Measurements from ENCODE around the gene LDLRAD2.
"Not testable (repeated sequence)": the region's sequence is repeated elsewhere in the genome, so short reads cannot be mapped to it uniquely, and the experiment has no call there.

LDLRAD2 gene

DNA sequence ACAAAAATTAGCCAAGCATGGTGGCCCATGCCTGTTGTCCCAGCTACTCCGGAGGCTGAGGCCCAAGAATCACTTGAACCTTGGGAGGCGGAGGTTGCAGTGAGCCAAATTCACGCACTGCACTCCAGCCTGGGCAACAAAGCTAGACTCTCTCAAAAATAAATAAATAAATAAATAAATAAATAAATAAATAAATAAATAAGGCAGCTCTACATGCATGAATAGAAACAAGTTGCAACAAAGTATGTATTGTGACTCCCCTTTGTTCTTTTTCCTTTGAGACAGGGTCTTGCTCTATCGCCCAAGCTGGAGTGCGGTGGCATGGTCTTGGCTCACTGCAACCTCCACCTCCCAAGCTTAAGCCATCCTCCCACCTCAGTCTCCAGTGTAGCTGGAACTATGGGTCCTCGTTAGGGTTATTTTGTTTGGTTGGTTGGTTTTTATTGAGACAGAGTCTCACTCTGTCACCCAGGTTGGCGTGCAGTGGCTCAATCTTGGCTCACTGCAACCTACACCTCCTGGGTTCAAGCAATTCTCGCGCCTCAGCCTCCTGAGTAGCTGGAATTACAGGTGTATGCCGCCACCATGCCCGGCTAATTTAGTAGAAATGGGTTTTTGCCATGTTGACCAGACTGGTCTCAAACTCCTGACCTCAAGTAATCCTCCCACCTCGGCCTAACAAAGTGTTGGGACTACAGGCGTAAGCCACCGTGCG lies 37.1 kb upstream of the LDLRAD2 start:
- Histone ChIP-seq H3K9me3 (ENCODE audit: control insufficient read depth, insufficient read depth, low read length) (no peaks in the 10 kb centered on the region), H3K27ac (ENCODE audit: low read depth, low read length) (no peak overlapping the region)

DNA sequence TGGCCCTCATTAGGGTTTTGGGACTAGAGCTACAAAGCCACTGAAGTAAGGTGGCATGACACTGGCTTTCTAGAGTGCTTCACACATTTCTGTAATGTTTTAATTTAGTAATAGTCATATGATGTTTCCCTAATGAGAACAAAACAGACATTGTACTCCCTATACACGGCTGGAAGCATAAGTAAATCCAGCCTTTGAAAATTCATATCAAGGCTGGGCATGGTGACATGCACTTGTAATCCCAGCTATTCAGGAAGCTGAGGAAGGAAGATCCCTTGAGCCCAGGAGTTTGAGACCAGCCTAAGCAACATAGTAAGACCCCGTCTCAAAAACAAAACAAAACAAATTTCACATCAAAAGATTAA lies 36.5 kb upstream of the LDLRAD2 start:
- Histone ChIP-seq H3K4me3 (ENCODE audit: low read depth, low read length) (no peak overlapping the region), H3K4me1 (ENCODE audit: control insufficient read depth, insufficient read depth, low read length) (no peaks in the 10 kb centered on the region), H3K27me3 (ENCODE audit: control insufficient read depth, insufficient read depth, low read length) (no peaks in the 10 kb centered on the region), H3K9ac (ENCODE audit: low read depth, low read length) (no peak overlapping the region), H3K36me3 (ENCODE audit: control insufficient read depth, insufficient read depth, low read length) (no peaks in the 10 kb centered on the region), H3K9me3 (ENCODE audit: control insufficient read depth, insufficient read depth, low read length) (no peaks in the 10 kb centered on the region), H3K27ac (ENCODE audit: low read depth, low read length) (no peak overlapping the region)

More for the DNA sequence above, 37.1 kb upstream of the LDLRAD2 start:
- Histone ChIP-seq H3K36me3 (ENCODE audit: control insufficient read depth, insufficient read depth, low read length) (no peaks in the 10 kb centered on the region), H3K27me3 (ENCODE audit: control insufficient read depth, insufficient read depth, low read length) (no peaks in the 10 kb centered on the region), H3K9ac (ENCODE audit: low read depth, low read length) (no peak overlapping the region), H3K4me3 (ENCODE audit: low read depth, low read length) (no peak overlapping the region), H3K4me1 (ENCODE audit: control insufficient read depth, insufficient read depth, low read length) (no peaks in the 10 kb centered on the region)

DNA sequence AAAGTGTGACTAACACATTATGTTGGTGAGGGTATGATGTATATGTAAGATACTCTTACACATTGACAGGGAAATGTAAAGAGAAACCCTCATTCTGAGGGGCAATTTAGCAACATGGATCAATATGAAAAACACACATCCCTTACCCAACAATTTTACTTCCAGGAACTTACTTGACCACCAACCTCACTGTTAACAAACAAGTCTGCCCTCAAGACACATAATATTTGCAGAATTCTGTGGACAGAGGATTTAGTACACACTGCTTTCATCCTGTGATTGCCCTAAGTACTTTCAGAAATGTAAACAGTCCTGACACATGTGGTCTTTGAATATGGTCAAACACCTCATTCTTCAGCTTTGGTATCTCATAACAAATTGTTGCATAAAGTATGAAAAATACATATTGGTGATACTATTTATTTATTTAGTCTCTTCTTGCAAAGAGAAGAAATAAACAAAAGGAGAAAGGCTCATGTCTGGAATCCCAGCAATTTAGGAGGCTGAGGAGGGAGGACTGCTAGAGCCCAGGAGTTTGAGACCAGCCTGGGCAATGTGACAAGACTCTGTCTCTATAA lies 36.0 kb upstream of the LDLRAD2 start:
- no peak overlapping the region for H3K4me3 ChIP-seq (ENCODE audit: low read depth, low read length)
- H3K27ac ChIP-seq (ENCODE audit: low read depth, low read length): no peak overlapping the region
- no peak overlapping the region for H3K9ac ChIP-seq (ENCODE audit: low read depth, low read length)
- H3K36me3 ChIP-seq (ENCODE audit: control insufficient read depth, insufficient read depth, low read length): no peaks in the 10 kb centered on the region
- no peaks in the 10 kb centered on the region for H3K27me3 ChIP-seq (ENCODE audit: control insufficient read depth, insufficient read depth, low read length)
- no peaks in the 10 kb centered on the region for H3K4me1 ChIP-seq (ENCODE audit: control insufficient read depth, insufficient read depth, low read length)
- no peaks in the 10 kb centered on the region for H3K9me3 ChIP-seq (ENCODE audit: control insufficient read depth, insufficient read depth, low read length)

DNA sequence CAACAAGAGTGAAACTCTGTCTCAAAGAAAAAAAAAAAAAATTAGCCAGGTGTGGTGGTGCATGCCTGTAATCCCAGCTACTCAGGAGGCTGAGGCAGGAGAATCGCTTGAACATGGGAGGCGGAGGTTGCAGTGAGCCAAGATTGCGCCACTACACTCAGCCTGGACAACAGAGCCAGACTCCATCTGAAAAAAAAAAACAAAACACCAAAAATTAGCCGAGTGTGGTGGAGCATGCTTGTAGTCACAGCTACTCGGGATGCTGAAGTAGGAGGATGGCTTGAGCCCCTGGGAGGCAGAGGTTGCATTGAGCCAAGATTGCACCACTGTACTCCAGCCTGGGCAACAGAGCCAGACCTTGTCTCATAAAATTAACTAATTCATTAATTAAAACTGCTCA lies 35.1 kb upstream of the LDLRAD2 start:
- not testable (repeated sequence) for H3K4me1 ChIP-seq (ENCODE audit: control insufficient read depth, insufficient read depth, low read length); H3K9me3 ChIP-seq (ENCODE audit: control insufficient read depth, insufficient read depth, low read length); H3K9ac ChIP-seq (ENCODE audit: low read depth, low read length); H3K27me3 ChIP-seq (ENCODE audit: control insufficient read depth, insufficient read depth, low read length); H3K36me3 ChIP-seq (ENCODE audit: control insufficient read depth, insufficient read depth, low read length); H3K4me3 ChIP-seq (ENCODE audit: low read depth, low read length); H3K27ac ChIP-seq (ENCODE audit: low read depth, low read length)

DNA sequence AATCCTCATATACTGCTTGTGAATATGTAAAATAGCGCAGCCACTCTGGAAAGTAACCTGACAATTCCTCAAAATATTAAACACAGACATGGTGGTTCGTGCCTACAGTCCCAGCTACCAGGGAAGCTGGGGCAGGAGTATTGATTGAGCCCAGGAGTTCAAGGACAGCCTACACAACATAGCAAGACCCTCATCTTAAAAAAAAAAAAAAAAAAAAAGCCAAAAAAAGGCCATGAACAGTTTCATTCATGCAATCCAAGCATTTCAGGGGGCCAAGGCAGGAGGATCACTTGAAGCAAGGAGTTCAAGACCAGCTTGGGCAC lies 33.7 kb upstream of the LDLRAD2 start:
- Histone ChIP-seq H3K27ac (ENCODE audit: low read depth, low read length) (no peak overlapping the region), H3K36me3 (ENCODE audit: control insufficient read depth, insufficient read depth, low read length) (no peaks in the 10 kb centered on the region), H3K27me3 (ENCODE audit: control insufficient read depth, insufficient read depth, low read length) (no peaks in the 10 kb centered on the region), H3K4me1 (ENCODE audit: control insufficient read depth, insufficient read depth, low read length) (no peaks in the 10 kb centered on the region), H3K9me3 (ENCODE audit: control insufficient read depth, insufficient read depth, low read length) (no peaks in the 10 kb centered on the region), H3K9ac (ENCODE audit: low read depth, low read length) (no peak overlapping the region), H3K4me3 (ENCODE audit: low read depth, low read length) (no peak overlapping the region)

DNA sequence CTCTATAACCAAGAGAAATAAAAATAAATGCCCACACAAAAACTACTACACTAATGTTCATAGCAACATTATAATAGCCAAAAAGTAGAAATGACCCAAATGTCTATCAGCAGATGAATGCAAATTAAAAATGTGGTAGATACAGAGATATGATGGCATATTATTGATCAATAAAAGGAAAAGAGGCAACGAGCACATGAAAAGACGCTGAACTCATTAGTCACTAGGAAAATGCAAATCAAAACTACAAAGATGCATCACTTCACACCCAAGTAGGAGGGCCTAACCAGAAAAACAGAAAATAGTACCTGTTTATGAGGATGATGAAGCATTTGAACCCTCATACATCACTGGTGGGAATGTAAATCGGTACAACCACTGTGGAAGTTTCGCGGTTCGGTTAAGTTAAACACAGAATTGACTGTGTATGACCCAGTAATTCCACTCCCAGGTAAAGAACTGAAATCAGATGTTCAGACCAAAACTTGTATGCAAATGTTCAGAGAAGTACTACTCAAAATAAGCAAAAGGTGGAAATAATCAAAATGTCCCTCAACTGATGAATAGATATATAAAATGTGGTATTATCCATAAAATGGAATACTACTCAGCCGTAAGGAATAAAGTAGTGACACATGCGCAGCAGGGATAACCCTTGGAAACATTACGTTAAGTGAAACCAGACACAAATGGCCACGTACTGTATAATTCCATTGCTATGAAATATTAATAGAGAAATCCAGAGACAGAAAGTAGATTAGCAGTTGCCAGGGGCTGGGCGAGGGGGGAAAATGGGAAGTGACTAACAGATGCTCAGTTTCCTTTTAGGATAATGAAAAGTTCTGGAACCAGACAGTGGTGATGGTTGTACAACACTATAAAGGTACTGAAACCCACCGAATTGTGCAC lies 32.2 kb upstream of the LDLRAD2 start:
- Histone ChIP-seq H3K27ac (ENCODE audit: low read depth, low read length) (no peak overlapping the region), H3K4me3 (ENCODE audit: low read depth, low read length) (no peak overlapping the region), H3K9ac (ENCODE audit: low read depth, low read length) (no peak overlapping the region), H3K4me1 (ENCODE audit: control insufficient read depth, insufficient read depth, low read length) (peaks cover 4% of the 10 kb centered on the region; the same call in 1 of the 2 replicates), H3K9me3 (ENCODE audit: control insufficient read depth, insufficient read depth, low read length) (no peaks in the 10 kb centered on the region), H3K27me3 (ENCODE audit: control insufficient read depth, insufficient read depth, low read length) (no peaks in the 10 kb centered on the region), H3K36me3 (ENCODE audit: control insufficient read depth, insufficient read depth, low read length) (no peaks in the 10 kb centered on the region)

DNA sequence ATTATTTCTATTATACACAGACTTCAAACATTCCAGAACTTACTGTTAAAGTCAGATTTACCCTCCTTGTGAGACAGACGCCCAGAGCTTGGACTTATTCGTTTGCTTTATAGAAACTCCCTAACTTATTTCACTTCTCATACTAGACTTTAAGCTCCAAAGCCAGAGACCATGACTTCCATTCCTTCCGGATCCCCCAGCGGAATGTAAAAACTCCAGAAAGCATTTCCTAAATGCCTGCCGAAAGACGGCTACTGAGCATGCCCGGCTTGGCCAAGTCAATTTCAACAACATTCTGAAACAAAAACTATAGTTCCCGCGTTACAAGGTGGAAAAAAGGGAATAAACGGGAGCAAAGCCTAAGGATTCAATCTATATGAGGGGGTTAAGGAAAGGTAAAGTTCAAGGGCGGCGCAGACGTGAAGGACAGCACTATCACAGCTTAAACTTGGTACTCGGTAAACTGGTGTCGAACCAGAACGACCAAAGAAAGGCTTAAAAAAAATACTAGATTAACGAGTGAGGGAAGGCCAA lies 30.2 kb upstream of the LDLRAD2 start:
- Histone ChIP-seq H3K4me1 (ENCODE audit: control insufficient read depth, insufficient read depth, low read length) (peaks cover 4% of the 10 kb centered on the region; the same call in 1 of the 2 replicates), H3K27ac (ENCODE audit: low read depth, low read length) (peak overlapping the region; percentile 98), H3K4me3 (ENCODE audit: low read depth, low read length) (peak overlapping the region; percentile 83), H3K36me3 (ENCODE audit: control insufficient read depth, insufficient read depth, low read length) (no peaks in the 10 kb centered on the region), H3K9ac (ENCODE audit: low read depth, low read length) (peak overlapping the region; percentile 97), H3K9me3 (ENCODE audit: control insufficient read depth, insufficient read depth, low read length) (no peaks in the 10 kb centered on the region), H3K27me3 (ENCODE audit: control insufficient read depth, insufficient read depth, low read length) (no peaks in the 10 kb centered on the region)

DNA sequence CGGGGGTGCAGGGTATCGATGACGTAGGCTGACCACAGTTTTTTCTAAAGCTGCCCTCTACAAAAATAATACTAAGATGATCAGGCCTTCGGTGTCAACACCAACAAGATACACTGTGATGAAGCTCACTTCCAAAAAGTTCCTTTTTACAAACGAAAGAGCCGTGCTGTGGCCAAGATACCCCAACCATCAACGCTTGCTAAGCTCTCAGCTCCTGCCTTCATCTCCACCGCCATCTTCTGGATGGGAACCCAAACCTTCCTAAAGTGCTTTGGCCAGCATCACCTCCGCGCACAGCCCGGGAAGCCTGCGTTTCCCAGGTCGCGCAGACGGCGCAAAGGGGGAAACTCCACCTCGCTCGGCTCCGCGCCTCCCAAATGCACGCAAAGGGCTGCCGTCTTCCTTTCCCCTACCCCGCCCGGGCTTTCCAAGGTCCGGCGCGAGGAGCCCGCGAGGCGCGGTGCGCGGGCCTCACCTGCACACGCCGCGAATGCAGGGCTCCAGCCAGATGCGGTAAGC lies 29.7 kb upstream of the LDLRAD2 start:
- Histone ChIP-seq H3K36me3 (ENCODE audit: control insufficient read depth, insufficient read depth, low read length) (no peaks in the 10 kb centered on the region), H3K27ac (ENCODE audit: low read depth, low read length) (peak overlapping the region; percentile 98), H3K4me3 (ENCODE audit: low read depth, low read length) (peak overlapping the region; percentile 83), H3K27me3 (ENCODE audit: control insufficient read depth, insufficient read depth, low read length) (no peaks in the 10 kb centered on the region), H3K9ac (ENCODE audit: low read depth, low read length) (peak overlapping the region; percentile 97), H3K9me3 (ENCODE audit: control insufficient read depth, insufficient read depth, low read length) (no peaks in the 10 kb centered on the region), H3K4me1 (ENCODE audit: control insufficient read depth, insufficient read depth, low read length) (peaks cover 4% of the 10 kb centered on the region; the same call in 1 of the 2 replicates)

DNA sequence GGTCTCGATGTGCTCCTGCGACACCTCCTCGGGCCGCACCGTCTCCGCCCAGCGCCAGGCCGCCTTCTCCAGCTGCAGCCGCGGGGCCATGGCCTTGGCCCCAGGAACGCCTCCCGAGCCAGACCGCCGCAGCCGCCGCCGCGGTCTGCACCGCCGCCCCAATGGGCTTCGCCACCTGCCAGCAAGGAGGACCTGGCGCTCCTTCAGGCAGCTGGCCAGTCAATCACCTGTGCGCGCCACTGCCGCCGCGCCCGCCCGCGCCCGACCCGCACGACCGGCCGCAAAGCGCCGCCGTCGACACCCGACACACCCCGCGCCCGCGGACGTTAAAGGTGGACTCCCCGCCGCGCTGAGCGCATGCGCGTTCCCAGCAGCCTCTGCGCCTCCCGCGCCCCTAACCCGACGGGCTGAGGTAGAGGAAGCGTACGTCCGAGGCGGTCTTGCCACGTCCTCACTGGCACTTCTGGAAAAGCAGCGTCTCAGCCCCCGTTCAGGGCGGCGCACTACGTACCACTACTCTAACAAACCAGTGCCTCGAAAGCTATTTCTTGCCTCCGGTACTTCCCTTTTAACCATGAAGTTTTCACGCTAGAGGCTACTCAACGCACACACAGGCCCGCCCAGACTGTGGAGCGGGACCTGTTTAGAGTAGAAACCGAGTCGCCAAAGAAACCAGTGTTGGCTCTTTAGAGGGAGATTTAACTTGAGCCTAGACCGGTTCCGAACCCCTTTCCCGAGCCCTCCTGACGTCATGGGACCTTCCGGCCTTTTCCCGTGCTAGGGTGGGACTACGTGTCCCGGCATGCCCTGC lies 29.0 kb upstream of the LDLRAD2 start, which contains the start of gene USP48:
Gene USP48, minus strand, starts transcription at position 282 of the 811 bp plus-strand sequence. Its CDS starts 192 bp downstream, at position 90.
- no peaks in the 10 kb centered on the region for H3K27me3 ChIP-seq (ENCODE audit: control insufficient read depth, insufficient read depth, low read length)
- no peaks in the 10 kb centered on the region for H3K9me3 ChIP-seq (ENCODE audit: control insufficient read depth, insufficient read depth, low read length)
- H3K4me1 ChIP-seq (ENCODE audit: control insufficient read depth, insufficient read depth, low read length): peaks cover 4% of the 10 kb centered on the region; the same call in 1 of the 2 replicates
- peak within 1 kb of the TSS; percentile 83 for H3K4me3 ChIP-seq (ENCODE audit: low read depth, low read length)
- peak within 1 kb of the TSS; percentile 97 for H3K9ac ChIP-seq (ENCODE audit: low read depth, low read length)
- no peaks in the 10 kb centered on the region for H3K36me3 ChIP-seq (ENCODE audit: control insufficient read depth, insufficient read depth, low read length)
- H3K27ac ChIP-seq (ENCODE audit: low read depth, low read length): peak within 1 kb of the TSS; percentile 98

All from HUES48 (cell line).